HCT116 (cell line): Measurements from ENCODE around the gene B3GNT4. TPM values are rescaled to one million over a fixed set of nuclear protein-coding genes. Genes with fewer than 3 reads are reported as not detected.

Experiments used
- ATAC-seq: fragments of 200-7000 bp; cut with Tn5 transposase; 2 replicates; pipeline ENCODE4 v1.9.1; 2020; ENCODE audit warnings: mild to moderate bottlenecking, moderate library complexity
- Bru-seq: library from RNA; stranded (reverse); fragments of 400-500 nt; gene quantifications from one replicate; lab custom pipeline; 2021; lab: Mats Ljungman, UMichigan
- BruChase-seq, 2 experiments: library from RNA; stranded (reverse); fragments of 400-500 nt; gene quantifications; one replicate each; lab custom pipeline; 2021; lab: Mats Ljungman, UMichigan
- BruUV-seq: library from RNA; stranded (reverse); fragments of 400-500 nt; replicated peaks from 2 replicates; lab custom pipeline; 2021; lab: Mats Ljungman, UMichigan
- CTCF ChIA-PET: fragments of 300-600 bp; sonication (Branson Sonifier 250); formaldehyde crosslinking; loops from one replicate; lab custom pipeline; 2021; ENCODE audit warnings: antibody characterized with exemption; lab: Charles Lee
- POLR2A ChIA-PET: fragments of 300-600, 350-600 bp; sonication (Branson Sonifier 250); formaldehyde crosslinking; loops from one replicate; lab custom pipeline; 2021; ENCODE audit warnings: antibody characterized with exemption; lab: Charles Lee
- RAD21 ChIA-PET, 2 experiments: fragments of 300-600 bp; sonication (Branson Sonifier 250); formaldehyde crosslinking; loops; one replicate each; lab custom pipeline; 2023; ENCODE audit warnings: low total read pairs in 2 of 2; ENCODE audit not compliant: uncharacterized antibody in 2 of 2, unreplicated experiment in 2 of 2, low non-redundant PET in 1 of 2; lab: Charles Lee
- DNase-seq: peaks from one replicate; pipeline ENCODE4 v3.0.0-alpha.2; 2010; ENCODE audit warnings: low read depth, low spot score
- H2AFZ ChIP-seq: fragments of 200-600 bp; shearing (Covaris generic), sonication (generic); 2 replicates; pipeline ENCODE4 v1.6.1; 2017; ENCODE audit warnings: low read depth, mixed run types, mixed read lengths, antibody characterized with exemption, low read length; ENCODE audit not compliant: poor library complexity, severe bottlenecking
- H3K27ac ChIP-seq: 2 replicates; pipeline ENCODE4 v1.5.1; 2012; ENCODE audit warnings: low read depth, low read length
- H3K27me3 ChIP-seq: fragments of 200-600 bp; sonication (generic); 2 replicates; pipeline ENCODE4 v1.6.1; 2016; ENCODE audit warnings: mixed run types, low read length, mixed read lengths; ENCODE audit not compliant: insufficient read depth
- H3K36me3 ChIP-seq, 2 experiments: fragments of 200-500 bp in 1 of 2; fragments of 200-600 bp in 1 of 2; sonication (Bioruptor generic) in 1 of 2; sonication (generic) in 1 of 2; 2 replicates each; pipeline versions ENCODE4 v1.5.1 to v1.6.1; 2014 to 2016; ENCODE audit warnings: low read length in 2 of 2, inconsistent platforms in 1 of 2, mixed read lengths in 1 of 2, mixed run types in 1 of 2; ENCODE audit not compliant: insufficient read depth in 2 of 2, control insufficient read depth in 1 of 2
- H3K4me1 ChIP-seq, 2 experiments: fragments of 200-600 bp in 1 of 2; sonication (generic) in 1 of 2; 2 replicates each; pipeline versions ENCODE4 v1.5.1 to v1.6.1; 2012 to 2017; ENCODE audit warnings: low read length in 2 of 2, inconsistent platforms in 1 of 2, mild to moderate bottlenecking in 1 of 2, mixed read lengths in 1 of 2, mixed run types in 1 of 2, moderate library complexity in 1 of 2; ENCODE audit not compliant: insufficient read depth in 2 of 2, control insufficient read depth in 1 of 2
- H3K4me2 ChIP-seq: fragments of 200-600 bp; sonication (generic); 2 replicates; pipeline ENCODE4 v1.6.1; 2017; ENCODE audit warnings: mixed run types, low read length, mixed read lengths
- H3K4me3 ChIP-seq, 2 experiments: fragments of 200-600 bp in 1 of 2; sonication (generic) in 1 of 2; replicated peaks in 1 of 2; 2 replicates each; pipeline ENCODE4 v1.5.1; 2011 to 2016; ENCODE audit warnings: low read length in 2 of 2, control low read depth in 1 of 2, low read depth in 1 of 2, mild to moderate bottlenecking in 1 of 2, mixed read lengths in 1 of 2, mixed run types in 1 of 2
- H3K79me2 ChIP-seq: fragments of 200-600 bp; sonication (generic); 2 replicates; pipeline ENCODE4 v1.6.1; 2017; ENCODE audit warnings: mild to moderate bottlenecking, mixed run types, low read length, moderate library complexity, mixed read lengths; ENCODE audit not compliant: insufficient read depth
- H3K9ac ChIP-seq: fragments of 200-600 bp; sonication (generic); 2 replicates; pipeline ENCODE4 v1.6.1; 2016; ENCODE audit warnings: low read length, mixed read lengths
- H3K9me2 ChIP-seq: fragments of 200-600 bp; sonication (generic), shearing (Covaris generic); 2 replicates; pipeline ENCODE4 v1.6.1; 2017; ENCODE audit warnings: mixed run types, mild to moderate bottlenecking, moderate library complexity; ENCODE audit not compliant: insufficient read depth
- H3K9me3 ChIP-seq, 2 experiments: fragments of 200-500 bp in 1 of 2; fragments of 200-600 bp in 1 of 2; sonication (Bioruptor generic) in 1 of 2; sonication (generic) in 1 of 2; 2 replicates each; pipeline ENCODE4 v1.6.1; 2014 to 2017; ENCODE audit warnings: low read length in 2 of 2, mixed read lengths in 2 of 2, inconsistent platforms in 1 of 2, low read depth in 1 of 2, mild to moderate bottlenecking in 1 of 2, mixed run types in 1 of 2, moderate library complexity in 1 of 2; ENCODE audit not compliant: control insufficient read depth in 1 of 2, insufficient read depth in 1 of 2
- H4K20me1 ChIP-seq: fragments of 200-600 bp; sonication (generic), shearing (Covaris generic); 2 replicates; pipeline ENCODE4 v1.6.1; 2017; ENCODE audit warnings: mixed run types, mild to moderate bottlenecking, moderate library complexity; ENCODE audit not compliant: insufficient read depth
- CBX3 ChIP-seq: IDR thresholded peaks from 2 replicates; pipeline ENCODE4 v1.6.1; 2012; ENCODE audit warnings: low read depth
- CEBPB ChIP-seq: IDR thresholded peaks from 2 replicates; pipeline ENCODE4 v1.6.1; 2012; ENCODE audit warnings: low read depth
- EGR1 ChIP-seq: IDR thresholded peaks from 2 replicates; pipeline ENCODE4 v1.6.1; 2012; ENCODE audit warnings: low read depth
- ELF1 ChIP-seq: IDR thresholded peaks from 2 replicates; pipeline ENCODE4 v1.6.1; 2012; ENCODE audit warnings: low read depth, borderline replicate concordance
- EZH2 ChIP-seq: fragments of 200-600 bp; sonication (generic); IDR thresholded peaks from 2 replicates; pipeline ENCODE4 v1.6.1; 2017; ENCODE audit warnings: antibody characterized with exemption, mixed run types
- EZH2phosphoT487 ChIP-seq: fragments of 200-600 bp; IDR thresholded peaks from 2 replicates; pipeline ENCODE4 v1.6.1; 2018; ENCODE audit warnings: antibody characterized with exemption, borderline replicate concordance
- FOSL1 ChIP-seq: IDR thresholded peaks from 2 replicates; pipeline ENCODE4 v1.6.1; 2012; ENCODE audit warnings: low read depth
- JUND ChIP-seq: IDR thresholded peaks from 2 replicates; pipeline ENCODE4 v1.6.1; 2012
- POLR2A ChIP-seq: IDR thresholded peaks from 2 replicates; pipeline ENCODE4 v1.7.0; 2011; ENCODE audit warnings: borderline replicate concordance; ENCODE audit not compliant: insufficient read depth, insufficient read length; ENCODE audit errors: extremely low read depth
- POLR2AphosphoS5 ChIP-seq: IDR thresholded peaks from 2 replicates; pipeline ENCODE4 v1.6.1; 2011; ENCODE audit warnings: mild to moderate bottlenecking, low read depth, low read length, moderate library complexity
- RAD21 ChIP-seq: IDR thresholded peaks from 2 replicates; pipeline ENCODE4 v1.6.1; 2012; ENCODE audit warnings: low read depth, mild to moderate bottlenecking
- SIN3A ChIP-seq: IDR thresholded peaks from 2 replicates; pipeline ENCODE4 v1.6.1; 2012; ENCODE audit warnings: low read depth
- SP1 ChIP-seq: IDR thresholded peaks from 2 replicates; pipeline ENCODE4 v1.6.1; 2012; ENCODE audit warnings: low read depth
- SRF ChIP-seq: IDR thresholded peaks from 2 replicates; pipeline ENCODE4 v1.6.1; 2012; ENCODE audit warnings: low read depth
- TCF7L2 ChIP-seq: IDR thresholded peaks from 2 replicates; pipeline ENCODE4 v1.7.0; 2011; ENCODE audit warnings: borderline replicate concordance, inconsistent platforms; ENCODE audit not compliant: insufficient read depth, insufficient read length; ENCODE audit errors: extremely low read depth
- YY1 ChIP-seq: IDR thresholded peaks from 2 replicates; pipeline ENCODE4 v1.6.1; 2011; ENCODE audit warnings: low read length, low read depth, moderate library complexity, mild to moderate bottlenecking; ENCODE audit not compliant: insufficient replicate concordance; ENCODE audit errors: extremely low read depth
- ZFX ChIP-seq: fragments of 450-650 bp; IDR thresholded peaks from 2 replicates; pipeline ENCODE4 v1.6.1; 2017
- ZNF274 ChIP-seq: fragments of 200-500 bp; sonication (Bioruptor generic); IDR thresholded peaks from 2 replicates; pipeline ENCODE4 v1.6.1; 2014; ENCODE audit warnings: mild to moderate bottlenecking, low read depth, low read length, inconsistent platforms
- intact Hi-C: fragments of 100-400 bp; cut with micrococcal nuclease; formaldehyde crosslinking; loops from 2 replicates; pipeline ENCODE4 v1.10.0; 2022
- long read RNA-seq: library from polyadenylated mRNA; unstranded; transcript quantifications from one replicate; pipeline ENCODE4 v2.0.0, GENCODE V29; 2021; ENCODE audit not compliant: unreplicated experiment
- polyA plus RNA-seq: library from polyadenylated mRNA; unstranded; fragments of >200 nt; gene quantifications from 2 replicates; pipeline ENCODE4 v1.2.1, GENCODE V29; 2012; ENCODE audit warnings: missing spikeins
- total RNA-seq: library from RNA; stranded (reverse); gene quantifications from one replicate; pipeline ENCODE4 v1.2.1, GENCODE V29; 2021; ENCODE audit not compliant: unreplicated experiment
- TF ChIP-seq, protein P1 (sequence below): IDR thresholded peaks from 2 replicates; pipeline ENCODE4 v1.6.1; 2011; ENCODE audit warnings: mild to moderate bottlenecking, low read length, moderate library complexity; ENCODE audit not compliant: insufficient replicate concordance; ENCODE audit errors: extremely low read depth
- TF ChIP-seq, protein P2 (sequence below): IDR thresholded peaks from 2 replicates; pipeline ENCODE4 v1.6.1; 2012
- TF ChIP-seq, protein P3 (sequence below), 3 experiments: fragments of 200-600 bp in 1 of 3; sonication (generic) in 1 of 3; IDR thresholded peaks in 2 of 3; conservative IDR thresholded peaks in 1 of 3; 2 replicates each; pipeline ENCODE4 v1.5.1; 2012 to 2017; ENCODE audit warnings: low read depth in 2 of 3, low read length in 2 of 3, antibody characterized with exemption in 1 of 3, borderline replicate concordance in 1 of 3, control low read depth in 1 of 3, mild to moderate bottlenecking in 1 of 3, mixed read lengths in 1 of 3, mixed run types in 1 of 3, moderate library complexity in 1 of 3; ENCODE audit not compliant: insufficient read depth in 1 of 3

B3GNT4 gene
- total RNA-seq (7.1 TPM), Bru-seq, nascent RNA (percentile 44 among the genes with signal in this experiment), BruChase-seq, experiment 1, labeled RNA remaining after a 6-hour chase (percentile 40 among the genes with signal in this experiment), BruChase-seq, experiment 2, labeled RNA remaining after a 2-hour chase (percentile 42 among the genes with signal in this experiment)
- 10.1 and 12.1 TPM in 2 replicates for polyA plus RNA-seq
- long read RNA-seq, transcript B3GNT4-202 (1 exons, 2,938 nt): major isoform, 9 of 16 reads
- long read RNA-seq, partial matches to known transcripts: 0 of 16 reads
- long read RNA-seq, other reads (novel, unspliced or antisense): 1 of 16 reads

DNA sequence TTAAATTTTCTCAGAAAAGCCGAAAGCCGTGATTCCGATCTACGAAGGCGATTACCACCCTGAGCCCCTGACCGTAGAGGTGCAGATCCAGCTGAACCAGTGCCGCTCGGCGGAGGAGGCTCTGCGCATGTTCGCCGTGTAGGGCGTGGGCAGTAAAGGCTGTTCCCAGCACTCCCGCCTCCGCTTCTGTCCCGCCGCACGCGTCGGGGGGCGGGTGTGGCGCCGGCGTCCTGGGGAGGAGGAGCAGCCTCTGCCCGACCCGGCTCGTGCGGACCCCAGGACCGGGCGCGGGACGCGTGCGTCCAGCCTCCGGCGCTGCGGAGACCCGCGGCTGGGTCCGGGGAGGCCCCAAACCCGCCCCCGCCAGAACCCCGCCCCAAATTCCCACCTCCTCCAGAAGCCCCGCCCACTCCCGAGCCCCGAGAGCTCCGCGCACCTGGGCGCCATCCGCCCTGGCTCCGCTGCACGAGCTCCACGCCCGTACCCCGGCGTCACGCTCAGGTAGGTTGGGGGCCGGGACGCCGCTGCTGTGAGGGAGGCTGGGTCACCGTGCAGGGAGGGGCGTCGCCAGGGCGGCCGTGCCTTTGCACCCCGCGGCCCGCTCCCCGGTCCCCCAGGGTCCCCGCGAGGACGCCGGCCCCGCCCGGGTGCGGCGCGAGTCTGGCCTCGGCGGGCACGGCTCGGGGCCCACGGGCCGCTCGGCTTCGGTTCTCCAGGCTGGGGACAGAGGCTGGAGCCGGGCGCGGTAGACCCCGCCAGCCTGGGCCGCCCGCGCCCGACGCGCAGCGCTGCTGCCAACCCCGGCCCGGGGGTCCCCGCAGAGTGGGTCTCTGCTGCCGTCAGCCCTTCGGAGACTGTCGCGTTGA is at the start of gene B3GNT4:
Gene B3GNT4 (plus strand): TSS at position 409 of the 866 bp plus-strand sequence. CDS start 910 bp downstream, outside the sequence.
- Histone ChIP-seq H3K27ac (peak within 1 kb of the TSS; percentile 54; the same call in 1 of the 2 replicates), H3K4me2 (peak within 1 kb of the TSS; percentile 88), H3K27me3 (no peaks in the 10 kb centered on the region), H3K36me3 (peaks cover 11% of the 10 kb centered on the region in 2 experiments; a peak in 3 of 4 replicates), H3K9me2 (no peaks in the 10 kb centered on the region), H3K4me1 (peaks cover 2 to 31% of the 10 kb centered on the region in 2 experiments; a peak in 3 of 4 replicates), H3K9me3 (no peaks in the 10 kb centered on the region), H2AFZ (peak within 1 kb of the TSS; percentile 92), H3K79me2 (no peaks in the 10 kb centered on the region; the same call in 1 of the 2 replicates), H4K20me1 (no peaks in the 10 kb centered on the region), H3K4me3 (peak within 1 kb of the TSS; percentile 48 to 62), H3K9ac (peak within 1 kb of the TSS; percentile 65)
- POLR2A ChIA-PET: interaction anchor here (0.6 to 1.0 kb wide), 5 partner anchors 22 to 705 kb away, joined by 3 to 6 read pairs (median 3); partner anchors contain the start of gene DIABLO
- DNase-seq (peak; percentile 32), ATAC-seq (peak; percentile 88)
- intact Hi-C loops: no loop called here
- RAD21 ChIA-PET: interaction anchor here in 1 of 2 experiments (0.6 to 1.0 kb wide), 2 partner anchors 13 to 75 kb away, joined by 3 read pairs; no protein-coding TSS in a partner anchor
- CTCF ChIA-PET: interaction anchor here (0.6 to 0.9 kb wide), 4 partner anchors 13 to 149 kb away, joined by 3 to 5 read pairs (median 3); no protein-coding TSS in a partner anchor
- no TSS peak for BruUV-seq
- TF ChIP-seq SP1: no peak
- peak; percentile 91 for TF ChIP-seq EGR1
- no peak for TF ChIP-seq POLR2A
- TF ChIP-seq CBX3: no peak
- TF ChIP-seq SRF: no peak
- TF ChIP-seq YY1: peak; percentile 56
- TF ChIP-seq, protein P1, sequence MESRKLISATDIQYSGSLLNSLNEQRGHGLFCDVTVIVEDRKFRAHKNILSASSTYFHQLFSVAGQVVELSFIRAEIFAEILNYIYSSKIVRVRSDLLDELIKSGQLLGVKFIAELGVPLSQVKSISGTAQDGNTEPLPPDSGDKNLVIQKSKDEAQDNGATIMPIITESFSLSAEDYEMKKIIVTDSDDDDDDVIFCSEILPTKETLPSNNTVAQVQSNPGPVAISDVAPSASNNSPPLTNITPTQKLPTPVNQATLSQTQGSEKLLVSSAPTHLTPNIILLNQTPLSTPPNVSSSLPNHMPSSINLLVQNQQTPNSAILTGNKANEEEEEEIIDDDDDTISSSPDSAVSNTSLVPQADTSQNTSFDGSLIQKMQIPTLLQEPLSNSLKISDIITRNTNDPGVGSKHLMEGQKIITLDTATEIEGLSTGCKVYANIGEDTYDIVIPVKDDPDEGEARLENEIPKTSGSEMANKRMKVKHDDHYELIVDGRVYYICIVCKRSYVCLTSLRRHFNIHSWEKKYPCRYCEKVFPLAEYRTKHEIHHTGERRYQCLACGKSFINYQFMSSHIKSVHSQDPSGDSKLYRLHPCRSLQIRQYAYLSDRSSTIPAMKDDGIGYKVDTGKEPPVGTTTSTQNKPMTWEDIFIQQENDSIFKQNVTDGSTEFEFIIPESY: no peak
- peak; percentile 81 for TF ChIP-seq POLR2AphosphoS5
- no peak for TF ChIP-seq ZNF274
- no peak for TF ChIP-seq TCF7L2
- TF ChIP-seq ZFX: peak; percentile 51; the same call in 1 of the 2 replicates
- TF ChIP-seq EZH2phosphoT487: no peak
- no peak for TF ChIP-seq RAD21
- TF ChIP-seq CEBPB: no peak
- TF ChIP-seq EZH2: no peak
- TF ChIP-seq SIN3A: no peak
- no peak for TF ChIP-seq FOSL1
- TF ChIP-seq, protein P2, sequence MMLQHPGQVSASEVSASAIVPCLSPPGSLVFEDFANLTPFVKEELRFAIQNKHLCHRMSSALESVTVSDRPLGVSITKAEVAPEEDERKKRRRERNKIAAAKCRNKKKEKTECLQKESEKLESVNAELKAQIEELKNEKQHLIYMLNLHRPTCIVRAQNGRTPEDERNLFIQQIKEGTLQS: no peak
- TF ChIP-seq, protein P3, sequence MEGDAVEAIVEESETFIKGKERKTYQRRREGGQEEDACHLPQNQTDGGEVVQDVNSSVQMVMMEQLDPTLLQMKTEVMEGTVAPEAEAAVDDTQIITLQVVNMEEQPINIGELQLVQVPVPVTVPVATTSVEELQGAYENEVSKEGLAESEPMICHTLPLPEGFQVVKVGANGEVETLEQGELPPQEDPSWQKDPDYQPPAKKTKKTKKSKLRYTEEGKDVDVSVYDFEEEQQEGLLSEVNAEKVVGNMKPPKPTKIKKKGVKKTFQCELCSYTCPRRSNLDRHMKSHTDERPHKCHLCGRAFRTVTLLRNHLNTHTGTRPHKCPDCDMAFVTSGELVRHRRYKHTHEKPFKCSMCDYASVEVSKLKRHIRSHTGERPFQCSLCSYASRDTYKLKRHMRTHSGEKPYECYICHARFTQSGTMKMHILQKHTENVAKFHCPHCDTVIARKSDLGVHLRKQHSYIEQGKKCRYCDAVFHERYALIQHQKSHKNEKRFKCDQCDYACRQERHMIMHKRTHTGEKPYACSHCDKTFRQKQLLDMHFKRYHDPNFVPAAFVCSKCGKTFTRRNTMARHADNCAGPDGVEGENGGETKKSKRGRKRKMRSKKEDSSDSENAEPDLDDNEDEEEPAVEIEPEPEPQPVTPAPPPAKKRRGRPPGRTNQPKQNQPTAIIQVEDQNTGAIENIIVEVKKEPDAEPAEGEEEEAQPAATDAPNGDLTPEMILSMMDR (IDR thresholded peaks at IDR 0.05 in 2 of 3, conservative IDR thresholded peaks at IDR 0.05 in 1 of 3; ENCODE audit: borderline replicate concordance in 1 of 3, insufficient read depth in 1 of 3, low read depth in 2 of 3, low read length in 2 of 3): no peak
- TF ChIP-seq ELF1: no peak
- TF ChIP-seq JUND: no peak
